Cardiac muscle cell (in vitro differentiated cells and primary cell): ENCODE results near the gene UPK1A. TPM values are rescaled to one million over a fixed set of nuclear protein-coding genes. Genes with fewer than 3 reads are reported as not detected.

Source experiments
- DNase-seq, 2 donors: peaks; one replicate each; pipeline versions ENCODE4 v3.0.0 to v3.0.0-alpha.2; 2010 to 2017; ENCODE audit warnings: low read depth in 1 of 2, low spot score in 1 of 2
- H3K27ac ChIP-seq: fragments of 200-600 bp; sonication (generic); 2 replicates; pipeline ENCODE4 v1.5.1; 2016
- H3K27me3 ChIP-seq: fragments of 200-600 bp; sonication (generic); 2 replicates; pipeline ENCODE4 v1.6.0; 2016; ENCODE audit warnings: control low read depth
- H3K36me3 ChIP-seq: fragments of 200-600 bp; sonication (generic); 2 replicates; pipeline ENCODE4 v1.5.1; 2016; ENCODE audit warnings: control low read depth
- H3K4me1 ChIP-seq: fragments of 200-600 bp; sonication (generic); 2 replicates; pipeline ENCODE4 v1.8.1; 2017; ENCODE audit warnings: low read depth, mild to moderate bottlenecking, mixed run types
- H3K4me3 ChIP-seq: fragments of 200-600 bp; sonication (generic); 2 replicates; pipeline ENCODE4 v1.5.1; 2016; ENCODE audit warnings: mild to moderate bottlenecking
- H3K9me3 ChIP-seq: fragments of 200-600 bp; sonication (generic); 2 replicates; pipeline ENCODE4 v1.5.1; 2017; ENCODE audit warnings: low read depth, mild to moderate bottlenecking, control low read depth
- CTCF ChIP-seq: IDR thresholded peaks from 2 replicates; pipeline ENCODE4 v1.5.1; 2012; ENCODE audit warnings: low read depth, mild to moderate bottlenecking, low read length
- polyA plus RNA-seq: library from polyadenylated mRNA; unstranded; fragments of >200 nt; fragmentation: Nextera tagmentation; extraction: Ambion mirVana; gene quantifications from 2 replicates; pipeline ENCODE4 v1.2.1, GENCODE V29; 2016
- total RNA-seq: library from RNA; depleted of rRNA; stranded (reverse); fragments of >200 nt; gene quantifications from 2 replicates; pipeline ENCODE4 v1.2.3, GENCODE V29; 2016

The UPK1A gene
- total and polyA plus RNA-seq, 2 experiments from 2014 or later: 1.4 TPM; not detected in 1

GRCh38 chr19:35693835-35694599 is 27.7 kb downstream of the UPK1A start:
- peak; percentile 99 for TF ChIP-seq CTCF
- Histone ChIP-seq H3K36me3 (no peaks in the 10 kb centered on the region), H3K9me3 (no peaks in the 10 kb centered on the region), H3K4me3 (no peak overlapping the region), H3K27ac (no peak overlapping the region), H3K4me1 (no peaks in the 10 kb centered on the region), H3K27me3 (no peaks in the 10 kb centered on the region)
- DNase-seq: peak; percentile 88 to 93

GRCh38 chr19:35695895-35696422 is 29.6 kb downstream of the UPK1A start:
- Histone ChIP-seq H3K36me3 (no peaks in the 10 kb centered on the region), H3K9me3 (no peaks in the 10 kb centered on the region), H3K4me3 (no peak overlapping the region), H3K27ac (no peak overlapping the region), H3K27me3 (no peaks in the 10 kb centered on the region), H3K4me1 (no peaks in the 10 kb centered on the region)
- no peak for DNase-seq
- no peak for TF ChIP-seq CTCF

DNA sequence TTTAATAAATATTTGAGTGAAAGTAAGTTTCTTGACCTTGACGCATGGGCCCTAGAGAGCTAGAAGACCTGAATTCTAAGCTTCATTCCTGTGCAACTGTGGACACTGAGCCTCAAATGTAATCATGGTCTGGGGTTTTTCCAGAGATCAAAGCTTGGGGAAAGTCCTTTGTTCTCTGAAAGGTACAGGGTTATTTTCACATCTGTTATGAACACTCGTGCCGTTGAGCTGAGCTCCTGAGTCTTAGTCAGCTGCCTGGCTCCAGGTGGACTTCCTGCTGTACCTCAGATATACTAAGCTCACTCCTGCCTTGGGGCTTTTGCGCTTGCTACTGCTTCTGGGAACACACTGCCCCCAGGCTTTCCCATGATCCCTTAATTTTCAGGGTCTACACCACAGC is 30.5 kb downstream of the UPK1A start:
- Histone ChIP-seq H3K36me3 (no peaks in the 10 kb centered on the region), H3K4me3 (no peak overlapping the region), H3K4me1 (no peaks in the 10 kb centered on the region), H3K27ac (no peak overlapping the region), H3K27me3 (no peaks in the 10 kb centered on the region), H3K9me3 (no peaks in the 10 kb centered on the region)
- no peak for DNase-seq
- no peak for TF ChIP-seq CTCF

DNA sequence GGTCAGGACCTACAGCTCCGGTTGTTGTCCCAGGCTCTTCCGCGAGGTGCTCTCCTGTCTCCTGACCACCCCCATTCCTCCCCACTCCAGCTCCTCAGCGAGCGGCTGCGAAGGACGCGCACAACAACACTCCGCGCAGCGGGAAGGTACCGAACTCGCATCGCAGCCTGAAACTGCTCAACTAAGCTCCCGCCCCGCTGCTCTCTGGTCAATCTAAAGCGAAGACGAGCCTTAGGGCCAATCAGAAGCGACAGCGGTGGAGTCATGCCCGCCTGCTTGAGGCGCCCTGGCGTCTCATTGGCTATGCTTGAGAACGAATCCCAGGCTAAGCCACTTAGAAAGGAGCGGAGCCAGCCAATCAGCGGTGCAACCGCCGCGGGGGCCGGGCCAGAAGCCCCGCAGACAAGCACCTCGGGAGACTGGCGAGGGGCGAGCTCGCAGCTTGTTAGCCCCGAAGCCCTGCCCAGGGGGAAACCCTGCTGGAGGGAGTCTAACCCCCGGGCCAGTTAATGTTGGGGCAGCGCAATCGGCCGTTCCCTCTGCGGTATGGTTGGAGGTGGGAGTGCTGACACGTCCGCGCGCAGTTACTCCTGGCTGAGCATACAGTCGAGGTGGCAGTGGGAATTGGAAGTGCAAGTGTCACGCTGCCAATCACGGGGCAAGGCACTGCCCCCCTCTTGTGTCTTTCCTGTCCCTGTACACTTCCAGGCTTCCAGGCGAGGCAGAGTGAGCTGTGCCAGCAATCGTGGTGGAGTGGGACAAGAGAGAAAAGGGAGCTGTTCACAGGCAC is 36.1 kb downstream of the UPK1A start:
- Histone ChIP-seq H3K36me3 (no peaks in the 10 kb centered on the region), H3K27ac (peak overlapping the region; percentile 53), H3K9me3 (no peaks in the 10 kb centered on the region), H3K27me3 (no peaks in the 10 kb centered on the region), H3K4me1 (no peaks in the 10 kb centered on the region), H3K4me3 (peak overlapping the region; percentile 53)
- TF ChIP-seq CTCF: no peak
- peak; percentile 97 to 98 for DNase-seq

GRCh38 chr19:35703343-35703742 is 37.0 kb downstream of the UPK1A start:
- no peak for DNase-seq
- no peaks in the 10 kb centered on the region for H3K27me3 ChIP-seq
- no peaks in the 10 kb centered on the region for H3K9me3 ChIP-seq
- no peak overlapping the region for H3K4me3 ChIP-seq
- H3K4me1 ChIP-seq: no peaks in the 10 kb centered on the region
- H3K36me3 ChIP-seq: no peaks in the 10 kb centered on the region
- TF ChIP-seq CTCF: no peak
- H3K27ac ChIP-seq: no peak overlapping the region
